CD14-positive monocyte (primary cell): ENCODE data around the gene ZNF385C. TPM values are rescaled to one million over a fixed set of nuclear protein-coding genes. Genes with fewer than 3 reads are reported as not detected.

Source experiments
- DNase-seq, 3 donors: peaks; one replicate each; pipeline ENCODE4 v3.0.0-alpha.2; 2011 to 2022
- H2AFZ ChIP-seq: 2 replicates; pipeline ENCODE4 v1.6.0; 2012; ENCODE audit warnings: mild to moderate bottlenecking, low read depth, low read length, inconsistent platforms; ENCODE audit not compliant: insufficient read depth, poor library complexity, severe bottlenecking
- H3K27ac ChIP-seq, 2 donors: 1 replicate in 1 of 2; 2 replicates in 1 of 2; pipeline ENCODE4 v1.5.1; 2012 to 2013; ENCODE audit warnings: low read length in 2 of 2, control low read depth in 1 of 2, inconsistent platforms in 1 of 2, low read depth in 1 of 2, mild to moderate bottlenecking in 1 of 2
- H3K27me3 ChIP-seq, 2 donors: one replicate each; pipeline versions ENCODE4 v1.6.0 to v1.6.1; 2011 to 2013; ENCODE audit warnings: low read length in 2 of 2; ENCODE audit not compliant: control insufficient read depth in 2 of 2, insufficient read depth in 2 of 2
- H3K36me3 ChIP-seq, 2 donors: replicated peaks in 1 of 2; 1 replicate in 1 of 2; 2 replicates in 1 of 2; pipeline versions ENCODE4 v1.5.1 to v1.6.1; 2012 to 2013; ENCODE audit warnings: low read length in 2 of 2, control low read depth in 1 of 2, inconsistent platforms in 1 of 2, mild to moderate bottlenecking in 1 of 2; ENCODE audit not compliant: insufficient read depth in 2 of 2, control insufficient read depth in 1 of 2
- H3K4me1 ChIP-seq, 2 donors: 1 replicate in 1 of 2; 2 replicates in 1 of 2; pipeline versions ENCODE4 v1.5.1 to v1.6.1; 2012 to 2013; ENCODE audit warnings: low read length in 2 of 2, control low read depth in 1 of 2, inconsistent platforms in 1 of 2, mild to moderate bottlenecking in 1 of 2, moderate library complexity in 1 of 2; ENCODE audit not compliant: insufficient read depth in 2 of 2, control insufficient read depth in 1 of 2
- H3K4me2 ChIP-seq: replicated peaks from 2 replicates; pipeline ENCODE3; 2012; ENCODE audit warnings: low read length, moderate library complexity, mild to moderate bottlenecking; ENCODE audit not compliant: poor library complexity, severe bottlenecking; ENCODE audit errors: extremely low read depth
- H3K4me3 ChIP-seq, 3 experiments: fragments of 200-600 bp in 1 of 3; sonication (generic) in 1 of 3; replicated peaks in 1 of 3; 1 replicate in 2 of 3; 2 replicates in 1 of 3; pipeline ENCODE4 v1.5.1; 2011 to 2013; ENCODE audit warnings: low read length in 3 of 3, mild to moderate bottlenecking in 3 of 3, control low read depth in 2 of 3, low read depth in 2 of 3, inconsistent platforms in 1 of 3, moderate library complexity in 1 of 3
- H3K79me2 ChIP-seq: 2 replicates; pipeline ENCODE4 v1.6.0; 2012; ENCODE audit warnings: mild to moderate bottlenecking, control low read depth, inconsistent platforms, low read length, moderate library complexity; ENCODE audit not compliant: insufficient read depth
- H3K9ac ChIP-seq: 2 replicates; pipeline ENCODE4 v1.6.0; 2017; ENCODE audit warnings: low read length, mild to moderate bottlenecking; ENCODE audit not compliant: insufficient read depth, poor library complexity, severe bottlenecking
- H3K9me3 ChIP-seq, 2 donors: replicated peaks in 1 of 2; 1 replicate in 1 of 2; 2 replicates in 1 of 2; pipeline versions ENCODE4 v1.5.1 to v1.6.1; 2012 to 2013; ENCODE audit warnings: low read length in 2 of 2, control low read depth in 1 of 2; ENCODE audit not compliant: control insufficient read depth in 1 of 2, insufficient read depth in 1 of 2
- H4K20me1 ChIP-seq: 2 replicates; pipeline ENCODE4 v1.6.0; 2012; ENCODE audit warnings: mild to moderate bottlenecking, low read length, control low read depth, moderate library complexity; ENCODE audit not compliant: insufficient read depth
- H3K27ac Mint-ChIP-seq, 7 donors: one replicate each; pipeline ENCODE4 v1.8.0; 2020; ENCODE audit warnings: mild to moderate bottlenecking in 7 of 7, mixed read lengths in 7 of 7, moderate library complexity in 6 of 7, inconsistent platforms in 2 of 7
- H3K27me3 Mint-ChIP-seq, 3 donors: one replicate each; pipeline ENCODE4 v1.8.0; 2021 to 2022; ENCODE audit warnings: low read depth in 3 of 3, mild to moderate bottlenecking in 3 of 3, mixed read lengths in 3 of 3, moderate library complexity in 3 of 3, inconsistent platforms in 1 of 3
- H3K36me3 Mint-ChIP-seq, 2 donors: one replicate each; pipeline ENCODE4 v1.8.0; 2020; ENCODE audit warnings: mixed read lengths in 2 of 2, inconsistent platforms in 1 of 2, mild to moderate bottlenecking in 1 of 2
- H3K4me1 Mint-ChIP-seq: one replicate; pipeline ENCODE4 v1.8.0; 2020; ENCODE audit warnings: mild to moderate bottlenecking, mixed read lengths
- H3K4me3 Mint-ChIP-seq, 2 donors: one replicate each; pipeline ENCODE4 v1.8.0; 2020; ENCODE audit warnings: mild to moderate bottlenecking in 2 of 2, mixed read lengths in 2 of 2, moderate library complexity in 1 of 2
- H3K9me3 Mint-ChIP-seq, 7 donors: one replicate each; pipeline ENCODE4 v1.8.0; 2020 to 2022; ENCODE audit warnings: mixed read lengths in 7 of 7, mild to moderate bottlenecking in 6 of 7, moderate library complexity in 6 of 7, inconsistent platforms in 2 of 7
- CTCF ChIP-seq: fragments of 200-600 bp; IDR thresholded peaks from one replicate; pipeline ENCODE4 v1.8.0; 2022; ENCODE audit warnings: antibody characterized with exemption, mild to moderate bottlenecking
- WGBS: methylation state at CpG from one replicate; pipeline ENCODE4 v1.1.5; 2013; ENCODE audit warnings: missing lambda C conversion rate; ENCODE audit not compliant: insufficient coverage; 5-methylcytosine and 5-hydroxymethylcytosine counted together
- intact Hi-C, 2 donors: fragments of 100-400 bp; cut with micrococcal nuclease; formaldehyde crosslinking; loops; one replicate each; pipeline versions ENCODE4 v1.15.0 to v1.15.1; 2023
- polyA plus RNA-seq, 3 donors: library from polyadenylated mRNA; depleted of rRNA in 1 of 3; unstranded in 2 of 3; stranded (reverse) in 1 of 3; fragments of 300-500 nt in 2 of 3; fragments of >200 nt in 1 of 3; fragmentation: Illumina TruSeq in 2 of 3; gene quantifications; 1 replicate in 2 of 3; 2 replicates in 1 of 3; pipeline ENCODE4 v1.2.3, GENCODE V29; 2012 to 2021

Gene ZNF385C
- polyA plus RNA-seq, 3 donors = 0.09 to 0.55 TPM; not detected in 1

DNA sequence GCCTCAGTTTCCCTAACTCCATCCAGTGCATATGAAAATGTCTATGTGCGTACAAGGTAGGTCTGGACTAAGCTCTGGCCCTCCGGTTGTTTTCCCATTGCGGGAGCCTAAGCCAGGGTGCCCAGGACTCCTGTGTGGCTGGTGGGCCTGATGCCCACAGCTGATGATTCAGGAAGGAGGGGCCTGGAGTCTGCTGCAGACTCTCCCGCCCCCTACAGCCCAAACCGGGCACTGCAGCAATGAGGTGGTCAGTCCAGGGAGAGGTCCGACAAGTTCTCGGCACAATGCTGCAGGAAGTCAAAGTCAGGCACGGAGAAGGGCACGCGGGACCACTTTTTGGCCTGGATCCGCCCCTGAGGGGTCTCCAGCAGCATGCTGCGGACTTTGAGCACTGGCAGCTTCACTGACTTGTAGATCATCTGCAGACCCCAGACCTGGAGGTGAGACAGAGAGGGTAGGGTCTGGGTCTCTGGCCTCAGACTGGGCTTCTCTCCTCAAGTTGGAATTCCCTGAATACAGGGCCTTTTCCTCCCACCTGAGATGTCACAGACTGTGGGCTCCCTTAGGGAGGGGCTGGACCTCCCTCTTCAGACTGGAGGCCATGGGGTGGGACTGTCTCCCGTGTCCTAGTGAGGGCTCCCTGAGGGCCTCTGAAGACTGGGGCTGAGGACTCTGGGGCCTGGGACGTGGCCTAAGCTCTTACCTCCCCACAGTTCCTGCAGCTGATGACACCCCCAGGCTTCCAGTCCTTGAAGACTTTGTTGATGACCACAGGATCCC, 3.4 kb upstream of the ZNF385C start:
- Histone ChIP-seq H3K9me3 (no peaks in the 10 kb centered on the region), H3K9ac (peak overlapping the region; percentile 15), H3K36me3 (peaks cover 9 to 32% of the 10 kb centered on the region in 2 donors), H3K4me3 (no peak overlapping the region), H3K4me2 (no peak overlapping the region), H3K79me2 (no peaks in the 10 kb centered on the region), H3K27me3 (peaks cover 13 to 22% of the 10 kb centered on the region in 2 donors), H2AFZ (no peak overlapping the region), H4K20me1 (no peaks in the 10 kb centered on the region), H3K27ac (no peak overlapping the region), H3K4me1 (peaks cover 6 to 7% of the 10 kb centered on the region in 2 donors)
- Mint-ChIP-seq H3K9me3 (no peaks in the 10 kb centered on the region), H3K4me1 (peaks cover 14% of the 10 kb centered on the region), H3K27me3 (peaks cover 24 to 27% (median 26%) of the 10 kb centered on the region in 3 donors), H3K27ac (no peak overlapping the region), H3K4me3 (no peak overlapping the region), H3K36me3 (peaks cover 32 to 40% of the 10 kb centered on the region in 2 donors)
- peak; percentile 45 to 56 (median 47) for DNase-seq
- TF ChIP-seq CTCF = peak; percentile 79
- WGBS = 57% methylated on average over 13 of the region's 14 CpGs
- intact Hi-C loops = loop anchor here (5.0 kb wide), 2 partner anchors 34 to 74 kb away; no protein-coding TSS in a partner anchor

DNA sequence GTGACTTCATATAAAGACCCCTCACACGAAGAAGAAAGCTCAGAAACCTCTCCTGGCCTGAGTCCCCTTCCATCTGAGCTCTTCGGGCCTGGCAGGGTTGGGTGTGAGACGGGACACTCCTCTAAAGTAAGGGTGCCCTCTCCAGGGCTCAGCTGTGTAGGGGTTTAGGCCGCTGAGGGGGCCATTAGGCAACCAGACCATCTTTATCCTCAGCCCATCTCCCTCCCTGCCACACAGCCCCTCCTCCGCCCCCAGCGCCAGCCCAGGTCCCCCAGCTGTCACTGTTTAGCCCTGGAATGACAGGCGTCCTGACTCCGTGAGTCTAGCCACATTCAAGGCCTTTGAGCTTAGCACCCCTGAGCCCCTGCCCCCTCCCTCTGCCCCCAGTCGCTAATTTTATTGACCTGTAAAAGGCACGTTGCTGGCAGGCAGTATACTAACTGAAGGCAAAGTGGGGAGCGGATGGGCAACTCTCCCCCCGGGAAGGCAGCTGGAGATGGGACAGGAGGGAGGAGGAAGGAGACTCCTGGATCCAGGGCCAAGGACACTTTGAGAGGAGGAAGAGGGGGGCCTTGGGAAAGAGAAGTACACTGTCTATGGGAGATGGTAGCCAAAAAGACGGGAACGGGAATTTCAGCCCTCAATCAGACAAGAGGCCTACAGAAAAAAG, 592 bp upstream of the ZNF385C start:
- Histone ChIP-seq H3K36me3 (peaks cover 0 to 10% of the 10 kb centered on the region in 2 donors), H3K9me3 (no peaks in the 10 kb centered on the region), H3K4me2 (no peak overlapping the region), H3K27ac (no peak overlapping the region), H2AFZ (peak overlapping the region; percentile 65), H3K79me2 (no peaks in the 10 kb centered on the region), H3K27me3 (peaks cover 13 to 24% of the 10 kb centered on the region in 2 donors), H3K4me3 (no peak overlapping the region), H3K9ac (no peak overlapping the region), H4K20me1 (no peaks in the 10 kb centered on the region), H3K4me1 (peaks cover 6 to 7% of the 10 kb centered on the region in 2 donors)
- intact Hi-C loops = no loop called here
- Mint-ChIP-seq H3K4me3 (peak overlapping the region in 1 of 2 donors; percentile 21), H3K27ac (peak overlapping the region in 2 of 7 donors; percentile 31 to 41), H3K9me3 (no peaks in the 10 kb centered on the region), H3K27me3 (peaks cover 24 to 29% (median 25%) of the 10 kb centered on the region in 3 donors), H3K4me1 (peaks cover 14% of the 10 kb centered on the region), H3K36me3 (peaks cover 12 to 13% of the 10 kb centered on the region in 2 donors)
- whole genome bisulfite sequencing = 90% methylated on average over 6 of the region's 14 CpGs
- no peak for DNase-seq
- no peak for TF ChIP-seq CTCF
